Stimulated activated CD8-positive, alpha-beta memory T cell treated with anti-CD3 and anti-CD28 coated beads, Interleukin-7, amount 100 ng/mL, for 1 hour (primary cell): ENCODE data around the gene NMUR2.

Source experiments
- DNase-seq, 2 donors: peaks; one replicate each; pipeline ENCODE4 v3.0.0-alpha.2; 2020; ENCODE audit warnings: low read depth in 2 of 2

The NMUR2 gene

GRCh38 chr5:152369298-152369697 lies 35.8 kb downstream of the NMUR2 start:
- DNase-seq, result no peak

DNA sequence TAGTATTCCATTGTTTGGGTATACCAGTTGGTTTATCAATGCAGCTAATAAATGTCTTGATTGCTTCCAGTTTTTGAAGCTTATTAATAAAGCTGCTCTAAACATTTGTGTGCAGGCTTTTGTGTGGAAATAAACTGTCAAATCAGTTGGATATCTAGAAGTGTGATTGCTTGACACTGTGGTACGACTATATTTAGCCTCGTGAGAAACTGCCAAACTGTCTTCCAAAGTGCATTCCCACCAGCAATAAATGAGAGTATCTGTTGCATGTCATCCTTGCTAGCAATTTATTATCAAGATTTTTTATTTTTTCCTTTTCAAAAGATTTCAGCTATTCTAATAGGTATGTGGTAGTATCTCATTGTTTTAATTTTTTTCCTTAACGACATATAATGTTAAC lies 37.5 kb downstream of the NMUR2 start:
- DNase-seq, result no peak

DNA sequence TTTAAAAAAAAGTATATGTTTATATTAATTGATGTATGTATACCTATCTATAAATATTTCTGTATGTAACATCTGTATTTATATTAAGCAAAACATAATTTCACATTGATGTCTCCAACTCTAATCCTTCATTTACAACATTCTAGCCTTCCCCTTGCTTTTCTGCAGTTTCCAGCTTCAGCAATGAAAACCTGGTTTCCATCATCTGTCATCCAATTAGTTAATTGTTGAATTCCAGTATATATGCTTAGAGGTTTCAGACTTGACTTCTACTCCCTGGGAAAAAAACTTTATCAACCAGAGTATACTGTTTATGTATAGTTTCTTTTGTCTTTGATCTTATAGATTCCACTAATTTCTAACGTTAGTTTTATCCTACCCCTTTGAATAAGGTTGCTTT lies 38.4 kb downstream of the NMUR2 start:
- no peak for DNase-seq

DNA sequence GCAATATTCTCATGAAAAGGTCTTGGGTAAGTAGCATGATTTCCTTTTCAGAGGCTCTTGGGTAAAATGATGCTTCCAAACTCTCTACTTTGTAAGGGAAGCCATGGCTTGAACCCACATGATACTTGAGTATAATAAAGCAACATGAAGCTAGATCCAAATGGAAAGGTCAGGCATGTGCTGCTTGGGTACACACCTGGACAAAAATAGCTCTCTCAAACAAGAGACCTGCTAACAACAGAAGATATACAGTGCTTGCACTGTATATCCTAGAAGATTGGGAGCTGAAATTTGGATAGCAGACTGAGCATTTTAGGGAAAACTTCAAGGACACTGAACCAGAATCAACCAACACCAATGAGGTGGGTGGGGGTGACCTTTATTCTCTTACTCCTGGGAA lies 40.2 kb downstream of the NMUR2 start:
- DNase-seq, result no peak

DNA sequence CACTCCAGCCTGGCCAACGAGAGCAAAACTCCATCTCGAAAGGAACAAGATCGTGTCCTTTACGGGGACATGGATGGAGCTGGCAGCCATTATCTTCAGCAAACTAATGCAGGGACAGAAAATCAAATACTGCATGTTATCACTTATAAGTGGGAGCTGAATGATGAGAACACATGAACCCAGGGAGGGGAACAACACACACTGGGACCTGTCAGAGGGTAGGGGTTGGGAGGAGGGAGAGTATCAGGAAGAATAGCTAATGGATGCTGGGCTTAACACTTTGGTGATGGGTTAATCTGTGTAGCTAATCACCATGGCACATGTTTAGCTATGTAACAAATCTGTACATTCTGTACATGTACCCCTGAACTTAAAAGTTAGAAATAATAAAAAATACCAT lies 40.9 kb downstream of the NMUR2 start:
- DNase-seq, result no peak

- no peak for DNase-seq
Measured at GRCh38 chr5:152358861-152359568, 46.1 kb downstream of the NMUR2 start.

DNA sequence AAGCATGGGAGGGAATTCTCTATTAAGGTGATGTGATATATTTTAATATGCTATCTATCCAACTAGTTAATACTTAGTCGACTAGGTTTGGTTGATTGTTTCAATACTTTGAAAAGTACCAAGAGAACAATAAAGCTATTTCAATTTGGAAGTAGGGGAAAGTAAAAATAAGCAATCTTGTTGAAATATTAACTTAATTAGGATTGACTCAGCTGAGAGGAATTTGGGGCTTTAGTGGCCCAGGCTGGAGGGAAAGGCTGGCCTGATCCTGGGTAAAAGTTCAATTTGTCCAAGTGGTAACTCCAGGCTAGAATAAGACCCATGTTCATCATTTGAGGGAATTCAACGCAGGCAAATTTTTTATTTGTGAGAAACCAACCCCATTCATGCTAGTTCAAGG lies 48.6 kb downstream of the NMUR2 start:
- DNase-seq, result no peak

DNA sequence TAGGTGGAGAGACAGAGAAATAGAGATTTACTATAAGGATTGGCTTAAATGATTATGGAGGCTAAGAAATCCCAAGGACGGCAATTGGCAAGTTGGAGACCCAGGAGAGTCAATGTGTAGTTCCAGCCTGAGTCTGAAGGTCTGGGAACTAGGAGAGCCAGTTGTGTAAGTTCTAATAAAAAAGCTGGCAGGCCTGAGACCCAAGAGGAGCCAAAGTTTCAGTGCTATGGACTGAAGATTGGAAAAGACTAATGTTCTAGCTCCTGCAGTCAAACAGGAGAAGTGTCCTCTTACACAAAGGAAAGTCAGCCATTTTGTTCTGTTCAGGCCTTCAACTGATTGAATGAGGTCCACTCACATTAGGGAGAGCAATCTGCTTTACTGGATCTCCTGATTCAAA lies 50.0 kb downstream of the NMUR2 start:
- no peak for DNase-seq

DNA sequence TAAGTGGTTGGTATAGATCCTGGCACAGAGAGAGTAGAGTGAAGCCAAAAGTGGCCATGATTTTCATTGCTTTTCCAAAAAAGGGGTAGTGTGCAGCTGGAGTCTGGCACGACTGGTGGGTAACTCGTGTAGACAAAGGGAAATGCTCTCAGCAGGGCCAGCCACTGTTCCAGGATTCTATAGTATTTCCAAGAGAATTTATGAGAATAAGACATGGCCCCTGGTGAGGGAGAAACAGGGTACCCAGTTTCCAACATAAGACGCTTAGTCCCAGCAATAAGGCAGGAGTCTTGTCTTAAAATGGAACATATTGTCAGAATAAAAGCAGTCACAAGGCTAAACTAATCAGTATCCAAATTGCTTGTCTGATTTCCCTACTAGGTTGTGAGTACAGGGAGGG lies 52.1 kb downstream of the NMUR2 start:
- DNase-seq, result no peak

DNA sequence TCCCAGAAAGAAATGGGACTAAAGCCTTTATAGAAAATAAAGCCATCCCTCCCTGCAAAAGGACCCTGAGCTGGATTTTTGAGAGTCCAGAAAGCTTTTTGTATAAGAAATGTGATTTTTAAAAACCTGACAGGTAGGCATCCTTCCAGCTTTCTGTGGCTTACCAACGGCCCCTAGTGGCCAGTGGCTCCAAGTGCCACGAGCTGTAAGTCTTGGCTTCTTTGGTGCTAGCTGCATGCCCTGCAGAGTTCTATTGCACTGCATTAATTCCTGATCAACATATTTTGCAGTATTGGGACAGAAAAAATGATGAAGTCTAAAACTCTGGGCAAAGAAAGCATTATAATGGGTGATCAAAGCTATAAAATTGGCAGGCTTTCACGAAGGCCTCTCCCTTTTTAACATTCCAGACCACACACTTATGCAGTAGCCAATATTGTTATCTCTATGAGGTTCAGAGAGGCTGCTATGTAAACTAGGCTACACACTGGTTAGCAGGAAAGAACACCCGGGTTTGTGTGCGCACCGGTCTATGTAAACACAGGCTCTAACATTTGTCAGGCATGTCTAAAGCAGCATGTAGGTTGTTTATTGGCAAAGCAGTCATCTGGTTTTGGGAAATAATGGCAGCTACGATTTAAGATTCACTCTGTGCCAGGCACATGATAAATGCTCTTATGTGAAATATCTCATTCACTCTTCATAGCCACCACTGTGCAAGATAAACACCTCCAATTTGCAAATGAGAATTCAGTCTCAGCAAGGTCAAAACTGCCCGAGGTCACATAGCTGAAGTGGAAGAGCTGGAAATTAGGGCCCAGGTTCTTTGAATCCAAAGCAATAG lies 55.2 kb downstream of the NMUR2 start:
- DNase-seq, result peak in 1 of 2 donors; percentile 0
